HG02763 (cell line): ENCODE results near the gene SYNC.
"Not testable (repeated sequence)": the region's sequence is repeated elsewhere in the genome, so short reads cannot be mapped to it uniquely, and the experiment has no call there.

ENCODE experiments used
- ATAC-seq: cut with Tn5 transposase; IDR thresholded peaks from one replicate; pipeline ENCODE4 v1.9.1; 2021; ENCODE audit warnings: mild to moderate bottlenecking, moderate library complexity; ENCODE audit not compliant: unreplicated experiment

The SYNC gene

DNA sequence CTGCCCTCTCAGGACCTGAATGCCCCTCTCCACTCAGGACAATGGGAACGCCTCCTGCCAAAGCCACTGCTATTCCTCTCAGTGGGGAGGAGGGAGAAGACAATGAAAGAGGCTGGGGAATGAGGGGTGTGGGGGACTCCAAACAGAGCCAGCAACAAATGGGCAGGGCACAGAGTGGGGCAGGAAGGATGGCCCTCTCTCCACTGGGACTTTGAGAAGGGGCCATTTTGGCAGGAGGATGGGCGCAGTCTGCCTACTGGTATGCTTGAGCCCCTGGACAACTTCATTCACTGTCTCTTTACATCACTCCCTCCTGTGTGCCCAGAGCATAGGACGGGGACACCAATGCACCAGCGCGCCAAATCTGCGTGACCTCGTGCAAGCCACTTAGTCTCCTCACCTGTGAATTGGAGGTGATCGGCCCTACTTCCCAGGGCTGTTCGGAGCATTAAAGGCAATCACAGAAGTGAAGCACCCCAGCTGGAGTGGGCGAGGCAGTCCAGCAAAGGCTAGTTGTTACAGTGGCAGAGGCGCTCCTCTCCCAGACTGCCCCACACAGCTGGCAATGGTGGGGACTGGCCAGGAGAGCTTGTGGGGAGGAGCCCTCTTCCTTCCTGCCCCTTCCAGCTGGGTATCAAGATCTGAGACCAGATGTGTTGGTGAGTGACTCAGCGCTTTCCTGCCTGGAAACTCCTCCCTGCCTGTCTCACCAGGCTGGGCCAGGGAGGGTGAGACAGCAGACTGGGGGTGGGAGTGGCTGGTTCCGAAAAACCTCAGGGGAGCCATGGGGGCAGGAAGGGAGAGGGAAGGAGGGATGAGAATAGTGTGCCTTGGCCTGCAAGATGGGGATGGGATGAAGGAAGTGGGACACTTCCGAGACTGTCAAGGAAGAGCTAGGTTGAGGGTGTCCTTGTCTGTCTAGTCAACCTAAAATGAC lies 22.4 kb upstream of the SYNC start:
- ATAC-seq = no peak

- no peak for ATAC-seq
Observed at GRCh38 chr1:32719681-32720275, 17.2 kb upstream of the SYNC start.

DNA sequence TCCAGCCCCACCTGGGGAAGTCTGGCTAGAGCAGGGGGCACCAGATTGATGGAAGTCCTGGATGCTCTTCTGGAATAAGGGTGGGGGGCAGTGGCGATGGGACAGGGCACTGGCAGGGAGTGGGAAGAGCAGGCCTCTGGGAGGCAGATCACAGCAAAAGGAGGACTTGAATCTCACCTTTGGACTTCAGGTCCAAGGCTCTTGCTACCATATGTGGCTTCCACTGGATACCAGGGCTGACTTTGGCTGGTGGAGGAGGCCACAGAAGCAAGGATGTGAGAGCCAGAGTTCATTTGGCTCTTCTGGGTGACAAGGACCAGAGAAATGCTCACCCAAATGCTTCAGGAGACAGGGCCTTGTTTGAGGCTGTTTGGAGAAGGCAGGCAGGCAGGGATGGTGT lies 16.0 kb upstream of the SYNC start:
- no peak for ATAC-seq

DNA sequence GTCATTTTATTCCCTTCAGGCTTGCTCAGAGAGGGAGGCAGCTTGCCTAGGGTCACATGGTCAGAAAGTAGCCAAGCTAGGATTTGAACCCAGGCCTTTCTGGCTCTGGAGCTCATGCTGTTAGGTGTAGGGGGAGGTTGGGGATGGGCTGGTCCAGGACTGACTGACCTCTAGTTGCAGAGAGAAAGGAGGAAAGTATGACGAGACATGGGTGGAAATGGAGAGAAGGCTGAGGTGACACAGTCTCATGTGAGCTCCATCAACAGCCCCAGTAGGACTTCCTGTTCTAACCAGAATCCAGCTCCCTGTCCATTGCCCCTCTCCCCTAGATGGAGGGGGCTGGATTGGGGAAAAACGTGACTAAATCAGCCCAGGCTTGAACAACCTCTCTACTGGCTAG lies 15.5 kb upstream of the SYNC start:
- no peak for ATAC-seq

DNA sequence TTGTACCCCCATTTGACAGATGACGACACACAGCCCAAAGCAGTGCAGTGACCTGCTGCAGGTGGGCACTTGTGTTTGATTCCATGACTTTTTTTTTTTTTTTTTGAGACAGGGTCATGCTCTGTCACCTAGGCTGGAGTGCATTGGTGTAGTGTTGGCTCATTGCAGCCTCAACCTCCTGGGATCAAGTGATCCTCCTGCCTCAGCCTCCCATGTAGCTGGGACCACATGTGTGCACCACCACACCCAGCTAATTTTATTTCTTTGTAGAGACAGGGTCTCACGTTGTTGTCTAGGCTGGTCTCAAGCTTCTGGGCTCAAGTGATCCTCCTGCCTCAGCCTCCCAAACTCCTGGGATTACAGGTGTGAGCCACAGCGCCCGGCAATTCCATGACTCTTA lies 14.9 kb upstream of the SYNC start:
- no peak for ATAC-seq

DNA sequence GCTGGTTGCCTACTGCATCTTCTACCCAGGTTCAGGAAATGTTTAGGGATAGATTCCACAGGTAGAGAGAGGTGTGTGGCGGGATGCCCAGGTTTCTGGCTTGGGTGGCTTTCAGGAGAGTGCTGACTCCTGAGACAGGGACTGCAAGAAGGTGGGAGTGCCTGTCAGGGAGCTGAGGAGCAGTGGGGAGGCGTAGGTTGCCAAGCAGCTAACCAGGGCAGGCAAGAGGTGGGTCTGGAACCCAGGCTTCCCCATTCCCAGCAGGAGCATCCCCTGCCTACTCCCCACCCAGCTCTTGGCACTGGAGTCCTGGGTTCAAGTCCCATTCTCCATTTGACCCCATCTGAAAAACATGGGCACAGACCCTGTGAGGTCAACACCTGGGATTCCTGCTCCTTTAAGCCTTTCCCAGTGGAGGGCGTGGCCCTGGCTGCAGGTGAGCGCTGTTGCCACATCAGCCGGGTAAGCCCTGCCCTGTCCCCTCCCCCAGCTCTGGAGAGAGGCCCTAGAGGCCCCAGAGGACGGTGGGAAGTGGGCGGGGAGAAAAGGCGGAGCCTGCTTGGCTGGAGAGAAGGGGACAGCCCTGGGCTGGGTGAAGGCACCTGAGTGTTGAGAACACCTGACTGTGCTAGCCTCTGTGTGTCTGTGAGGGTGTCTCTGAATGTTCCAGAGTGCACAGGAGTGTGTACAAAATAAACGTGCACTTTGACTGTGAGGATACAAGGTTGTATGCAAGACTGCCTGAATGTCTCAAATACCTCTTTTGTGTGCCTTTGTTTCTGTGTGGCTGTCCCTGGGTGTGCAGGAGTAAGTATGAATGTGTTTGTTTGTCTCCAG lies 14.0 kb upstream of the SYNC start:
- no peak for ATAC-seq

DNA sequence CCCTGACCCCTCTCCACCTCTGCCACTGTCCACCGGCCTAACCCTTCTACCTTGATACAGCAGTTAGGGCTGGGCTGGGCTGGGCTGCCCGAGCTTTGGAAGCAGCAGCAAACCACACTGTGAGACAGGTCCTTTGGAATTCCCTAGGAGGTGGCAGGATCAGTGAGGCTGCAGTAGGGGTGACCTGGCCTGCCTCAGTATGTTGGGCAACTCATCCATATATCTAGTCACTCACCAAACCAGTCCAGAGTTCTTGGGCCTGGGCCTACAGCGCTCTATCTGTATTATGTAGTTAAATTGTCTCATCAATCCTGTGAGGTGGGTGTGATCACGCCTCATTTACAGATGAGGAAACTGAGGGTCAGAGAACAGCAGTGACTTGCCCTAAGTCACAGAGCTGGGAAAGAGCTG lies 13.3 kb upstream of the SYNC start:
- ATAC-seq = no peak

DNA sequence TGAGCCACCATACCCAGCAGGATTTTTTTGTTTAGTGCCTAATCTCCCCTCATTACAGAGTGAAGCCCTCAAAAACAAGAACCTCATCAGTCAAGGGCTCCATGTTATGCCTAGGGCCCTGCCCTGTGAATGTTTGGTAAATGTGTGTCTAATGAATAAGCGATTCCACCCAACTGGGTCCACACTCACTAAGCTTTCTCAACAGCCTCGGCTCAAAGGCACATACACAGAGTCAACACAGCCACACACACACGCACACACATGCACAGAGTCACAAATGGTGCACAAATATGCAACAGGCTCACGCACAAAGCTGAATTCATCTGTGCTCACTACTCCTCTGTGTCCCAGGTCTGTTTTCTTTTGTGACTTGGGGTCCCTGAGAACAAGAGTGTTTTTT lies 11.7 kb upstream of the SYNC start:
- ATAC-seq = no peak

- ATAC-seq = no peak
Observed at GRCh38 chr1:32713081-32713480, 10.5 kb upstream of the SYNC start.

DNA sequence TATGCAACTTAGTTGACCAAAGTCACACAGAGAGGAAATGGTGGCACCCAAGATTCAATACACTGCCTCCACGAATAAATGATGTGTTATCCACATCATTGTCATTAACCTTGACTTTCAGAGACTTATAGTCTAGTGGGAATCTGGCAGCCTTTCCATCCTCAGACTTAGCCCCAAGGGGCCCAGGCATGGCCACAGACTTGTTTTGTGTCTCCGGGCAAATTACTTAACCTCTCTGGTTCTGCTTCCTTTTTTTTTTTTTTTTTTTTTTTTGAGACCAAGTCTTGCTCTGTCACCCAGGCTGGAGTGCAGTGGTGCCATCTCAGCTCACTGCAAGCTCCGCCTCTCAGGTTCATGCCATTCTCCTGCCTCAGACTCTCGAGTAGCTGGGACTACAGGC lies 8.7 kb upstream of the SYNC start:
- ATAC-seq = not testable (repeated sequence)

GRCh38 chr1:32709476-32709875 lies 6.9 kb upstream of the SYNC start:
- no peak for ATAC-seq

DNA sequence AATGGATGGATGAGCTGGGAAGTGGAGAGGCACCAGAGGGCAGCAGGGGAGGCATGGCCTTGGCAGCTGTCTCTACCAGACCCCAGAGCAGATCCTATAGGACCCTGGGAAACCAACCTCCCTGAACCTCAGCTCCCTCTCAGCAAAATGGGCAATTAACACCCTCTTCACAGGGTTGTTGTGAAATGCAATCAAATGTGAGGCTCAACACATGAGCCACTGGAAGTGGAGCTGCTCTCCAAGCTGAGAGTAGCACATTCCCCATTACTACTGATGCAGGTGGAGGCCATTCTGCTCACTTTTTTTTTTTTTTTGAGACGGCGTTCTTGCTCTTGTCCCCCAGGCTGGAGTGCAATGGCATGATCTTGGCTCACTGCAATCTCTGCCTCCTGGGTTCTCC lies 6.5 kb upstream of the SYNC start:
- ATAC-seq = no peak

DNA sequence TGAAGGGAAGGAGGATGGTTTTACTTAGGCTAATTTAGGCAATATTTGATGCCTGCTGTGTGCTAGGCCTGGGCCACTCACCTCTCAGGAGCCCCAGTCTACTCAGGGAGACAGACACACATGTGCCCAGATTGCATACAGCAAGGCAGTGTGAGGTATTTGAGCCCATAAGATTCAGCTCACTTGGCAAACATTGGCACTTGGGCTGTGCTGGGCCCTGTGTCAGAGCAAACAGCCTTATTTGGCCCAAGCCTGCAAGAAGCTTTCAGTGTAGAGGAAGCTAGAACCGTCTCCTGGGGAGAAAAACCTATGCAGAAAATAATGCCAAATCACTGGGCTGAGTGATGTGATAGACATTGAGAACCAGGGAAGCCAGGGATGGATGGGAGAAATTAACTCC lies 3.9 kb upstream of the SYNC start:
- no peak for ATAC-seq

DNA sequence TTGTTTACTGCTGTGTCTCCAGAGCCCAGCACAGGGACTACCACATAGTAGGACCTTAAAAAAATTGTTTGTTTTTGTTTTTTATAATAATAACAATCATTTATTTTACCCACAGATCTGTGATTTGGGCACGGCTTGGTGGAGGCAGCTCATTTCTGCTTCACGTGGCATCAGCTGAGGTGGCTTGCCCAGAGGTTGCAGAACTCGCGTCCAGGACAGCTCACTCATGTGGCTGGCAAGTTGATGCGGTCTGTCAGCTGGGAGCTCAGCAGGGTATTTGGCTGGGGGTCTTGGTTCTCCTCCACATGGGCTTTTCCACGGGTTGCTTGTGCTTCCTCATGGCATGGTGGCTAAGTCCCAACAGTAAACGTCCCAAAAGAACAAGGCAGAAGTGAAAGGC lies 2.9 kb upstream of the SYNC start:
- ATAC-seq = no peak

GRCh38 chr1:32703479-32704291 lies 1.1 kb upstream of the SYNC start:
- no peak for ATAC-seq

GRCh38 chr1:32701951-32702598 lies 495 bp downstream of the SYNC start:
- no peak for ATAC-seq

DNA sequence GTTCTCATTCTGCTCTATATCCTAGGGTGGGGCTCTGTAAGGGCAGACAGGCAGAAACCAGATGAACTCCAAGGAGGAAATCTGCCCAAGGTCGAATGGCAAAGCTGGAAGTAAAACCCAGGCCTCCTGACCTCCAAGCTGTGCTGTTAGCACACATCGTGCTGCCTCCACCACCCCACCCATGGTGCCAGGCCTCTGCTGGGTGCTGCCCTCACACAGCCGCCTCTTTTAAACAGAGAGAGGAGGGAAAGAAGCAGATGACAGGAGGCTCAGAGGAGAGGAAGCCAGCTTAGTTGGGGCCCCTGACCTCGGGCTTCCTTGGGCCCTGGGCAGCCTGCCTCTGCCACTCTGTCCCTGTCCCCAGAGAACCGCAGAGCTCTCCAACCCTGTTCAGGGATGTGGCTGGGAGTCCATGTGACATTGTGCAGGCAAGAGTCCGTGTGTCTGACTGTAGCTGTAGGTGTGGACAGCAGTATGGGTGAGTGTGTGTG lies 1.1 kb downstream of the SYNC start:
- ATAC-seq = no peak

DNA sequence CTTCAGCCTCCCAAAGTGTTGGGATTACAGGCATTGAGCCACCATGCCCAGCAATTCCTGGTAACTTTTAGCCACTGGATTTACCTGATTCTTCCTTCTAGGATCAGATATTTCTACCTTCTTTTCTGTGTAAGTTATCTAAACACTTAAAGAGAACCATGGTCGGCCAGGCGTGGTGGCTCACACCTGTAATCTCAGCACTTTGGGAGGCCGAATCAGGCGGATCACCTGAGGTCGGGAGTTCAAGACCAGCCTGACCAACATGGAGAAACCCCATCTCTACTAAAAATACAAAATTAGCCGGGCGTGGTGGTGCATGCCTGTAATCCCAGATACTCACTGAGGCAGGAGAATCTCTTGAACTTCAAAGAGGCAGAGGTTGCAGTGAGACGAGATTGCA lies 5.6 kb downstream of the SYNC start:
- ATAC-seq = not testable (repeated sequence)

- ATAC-seq = no peak
Observed at GRCh38 chr1:32696041-32696440, 6.5 kb downstream of the SYNC start.
